ENCODE data around the gene IGF2R.

- TF ChIP-seq POLR2A (IDR thresholded peaks at IDR 0.05) = no peak
- TF ChIP-seq, protein P1, sequence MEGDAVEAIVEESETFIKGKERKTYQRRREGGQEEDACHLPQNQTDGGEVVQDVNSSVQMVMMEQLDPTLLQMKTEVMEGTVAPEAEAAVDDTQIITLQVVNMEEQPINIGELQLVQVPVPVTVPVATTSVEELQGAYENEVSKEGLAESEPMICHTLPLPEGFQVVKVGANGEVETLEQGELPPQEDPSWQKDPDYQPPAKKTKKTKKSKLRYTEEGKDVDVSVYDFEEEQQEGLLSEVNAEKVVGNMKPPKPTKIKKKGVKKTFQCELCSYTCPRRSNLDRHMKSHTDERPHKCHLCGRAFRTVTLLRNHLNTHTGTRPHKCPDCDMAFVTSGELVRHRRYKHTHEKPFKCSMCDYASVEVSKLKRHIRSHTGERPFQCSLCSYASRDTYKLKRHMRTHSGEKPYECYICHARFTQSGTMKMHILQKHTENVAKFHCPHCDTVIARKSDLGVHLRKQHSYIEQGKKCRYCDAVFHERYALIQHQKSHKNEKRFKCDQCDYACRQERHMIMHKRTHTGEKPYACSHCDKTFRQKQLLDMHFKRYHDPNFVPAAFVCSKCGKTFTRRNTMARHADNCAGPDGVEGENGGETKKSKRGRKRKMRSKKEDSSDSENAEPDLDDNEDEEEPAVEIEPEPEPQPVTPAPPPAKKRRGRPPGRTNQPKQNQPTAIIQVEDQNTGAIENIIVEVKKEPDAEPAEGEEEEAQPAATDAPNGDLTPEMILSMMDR (IDR thresholded peaks at IDR 0.05) = no peak
These were observed 110.8 kb downstream of the IGF2R start for GRCh38 chr6:160079686-160080043.

Data from esophagus squamous epithelium (tissue), 4 donors.